Activated CD8-positive, alpha-beta T cell treated with anti-CD3 and anti-CD28 coated beads for 36 hours (primary cell): ENCODE results near the gene NHLH2. TPM values are rescaled to one million over a fixed set of nuclear protein-coding genes. Genes with fewer than 3 reads are reported as not detected.

Experiments
- ATAC-seq: fragments of 200-7000 bp; cut with Tn5 transposase; one replicate; pipeline ENCODE4 v1.10.0; 2021; ENCODE audit warnings: mild to moderate bottlenecking, moderate library complexity
- CTCF ChIA-PET: fragments of 350-600 bp; sonication (Branson Sonifier 250); formaldehyde crosslinking; loops from one replicate; lab custom pipeline; 2021; ENCODE audit warnings: antibody characterized with exemption; lab: Charles Lee
- POLR2A ChIA-PET: fragments of 350-600 bp; sonication (Branson Sonifier 250); formaldehyde crosslinking; loops from one replicate; lab custom pipeline; 2021; ENCODE audit warnings: antibody characterized with exemption; lab: Charles Lee
- DNase-seq: peaks from one replicate; pipeline ENCODE4 v3.0.0-alpha.2; 2020
- H3K27ac Mint-ChIP-seq: one replicate; pipeline ENCODE4 v1.8.0; 2021; ENCODE audit warnings: mild to moderate bottlenecking, mixed read lengths
- H3K27me3 Mint-ChIP-seq: one replicate; pipeline ENCODE4 v1.8.0; 2021; ENCODE audit warnings: mixed read lengths
- H3K36me3 Mint-ChIP-seq: one replicate; pipeline ENCODE4 v1.8.0; 2021; ENCODE audit warnings: low read depth, mixed read lengths
- H3K4me1 Mint-ChIP-seq: one replicate; pipeline ENCODE4 v1.8.0; 2021; ENCODE audit warnings: low read depth, mixed read lengths
- H3K4me3 Mint-ChIP-seq: one replicate; pipeline ENCODE4 v1.8.0; 2021; ENCODE audit warnings: mild to moderate bottlenecking, moderate library complexity, mixed read lengths
- H3K9me3 Mint-ChIP-seq: one replicate; pipeline ENCODE4 v1.8.0; 2021; ENCODE audit warnings: mixed read lengths
- intact Hi-C: fragments of 100-400 bp; cut with micrococcal nuclease; formaldehyde crosslinking; loops from one replicate; pipeline ENCODE4 v1.10.0; 2022
- total RNA-seq, 2 experiments: library from RNA; stranded (reverse); gene quantifications; one replicate each; pipeline ENCODE4 v1.2.3, GENCODE V29; 2021
- TF ChIP-seq, protein P1 (sequence below): fragments of 200-600 bp; IDR thresholded peaks from one replicate; pipeline ENCODE4 v1.8.0; 2022; ENCODE audit warnings: antibody characterized with exemption, mild to moderate bottlenecking

Gene NHLH2
- total RNA-seq, 2 experiments from 2014 or later = not detected

- TF ChIP-seq, protein P1, sequence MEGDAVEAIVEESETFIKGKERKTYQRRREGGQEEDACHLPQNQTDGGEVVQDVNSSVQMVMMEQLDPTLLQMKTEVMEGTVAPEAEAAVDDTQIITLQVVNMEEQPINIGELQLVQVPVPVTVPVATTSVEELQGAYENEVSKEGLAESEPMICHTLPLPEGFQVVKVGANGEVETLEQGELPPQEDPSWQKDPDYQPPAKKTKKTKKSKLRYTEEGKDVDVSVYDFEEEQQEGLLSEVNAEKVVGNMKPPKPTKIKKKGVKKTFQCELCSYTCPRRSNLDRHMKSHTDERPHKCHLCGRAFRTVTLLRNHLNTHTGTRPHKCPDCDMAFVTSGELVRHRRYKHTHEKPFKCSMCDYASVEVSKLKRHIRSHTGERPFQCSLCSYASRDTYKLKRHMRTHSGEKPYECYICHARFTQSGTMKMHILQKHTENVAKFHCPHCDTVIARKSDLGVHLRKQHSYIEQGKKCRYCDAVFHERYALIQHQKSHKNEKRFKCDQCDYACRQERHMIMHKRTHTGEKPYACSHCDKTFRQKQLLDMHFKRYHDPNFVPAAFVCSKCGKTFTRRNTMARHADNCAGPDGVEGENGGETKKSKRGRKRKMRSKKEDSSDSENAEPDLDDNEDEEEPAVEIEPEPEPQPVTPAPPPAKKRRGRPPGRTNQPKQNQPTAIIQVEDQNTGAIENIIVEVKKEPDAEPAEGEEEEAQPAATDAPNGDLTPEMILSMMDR = no peak
- peaks cover 8% of the 10 kb centered on the region for H3K27me3 Mint-ChIP-seq
- POLR2A ChIA-PET = interaction anchor here (0.5 kb wide), 1 partner anchor 19 kb away, joined by 4 read pairs; no protein-coding TSS in a partner anchor
- DNase-seq = no peak
- no peaks in the 10 kb centered on the region for H3K9me3 Mint-ChIP-seq
- ATAC-seq = no peak
- H3K4me3 Mint-ChIP-seq = no peak overlapping the region
- intact Hi-C loops = no loop called here
- H3K4me1 Mint-ChIP-seq = no peaks in the 10 kb centered on the region
- CTCF ChIA-PET = interaction anchor here (0.7 to 1.3 kb wide), 3 partner anchors 10 to 206 kb away, joined by 3 read pairs; no protein-coding TSS in a partner anchor
- H3K36me3 Mint-ChIP-seq = no peaks in the 10 kb centered on the region
- H3K27ac Mint-ChIP-seq = no peak overlapping the region
Observed at GRCh38 chr1:115814685-115815398, 26.1 kb downstream of the NHLH2 start.

GRCh38 chr1:115813727-115814126 is 27.2 kb downstream of the NHLH2 start:
- Mint-ChIP-seq H3K27ac (no peak overlapping the region), H3K9me3 (no peaks in the 10 kb centered on the region), H3K27me3 (peaks cover 4% of the 10 kb centered on the region), H3K4me3 (no peak overlapping the region), H3K4me1 (no peaks in the 10 kb centered on the region), H3K36me3 (no peaks in the 10 kb centered on the region)
- TF ChIP-seq, protein P1 = no peak
- intact Hi-C loops = no loop called here
- no peak for DNase-seq
- POLR2A ChIA-PET = no interaction called here
- CTCF ChIA-PET = no interaction called here
- ATAC-seq = no peak

DNA sequence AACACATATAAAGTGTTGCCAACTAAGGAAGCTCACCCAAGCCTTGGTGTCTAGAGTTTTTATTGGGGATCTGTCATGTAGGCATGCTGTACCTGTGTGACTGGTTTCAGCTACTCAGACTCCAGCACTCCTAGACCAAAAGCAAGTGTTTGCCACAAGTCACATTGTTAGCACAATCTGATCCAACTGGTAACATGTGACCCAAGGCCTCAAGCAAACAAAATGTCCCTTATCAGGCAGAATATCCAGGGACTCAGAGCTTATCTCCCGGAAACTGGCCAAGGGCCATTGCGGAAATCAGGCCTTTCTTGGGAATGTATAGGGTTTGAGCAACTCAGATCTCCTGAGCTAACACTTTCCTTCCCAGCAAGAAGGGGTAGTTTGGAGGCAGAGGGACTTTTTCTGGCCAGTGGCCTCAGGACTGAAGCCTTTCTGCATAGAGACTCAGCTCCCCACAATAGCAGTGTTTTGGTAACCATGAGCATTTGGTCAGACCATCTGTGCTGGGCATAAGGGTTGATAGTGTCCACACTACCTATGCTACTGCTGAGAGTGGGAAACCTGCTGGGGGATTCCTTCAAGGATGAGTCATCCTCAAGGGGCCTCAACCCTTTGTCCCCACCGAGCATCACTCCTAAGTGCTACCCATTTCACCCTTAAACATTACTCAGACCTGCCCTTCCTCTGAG is 29.6 kb downstream of the NHLH2 start:
- TF ChIP-seq, protein P1 = no peak
- intact Hi-C loops = no loop called here
- no peak overlapping the region for H3K4me3 Mint-ChIP-seq
- CTCF ChIA-PET = no interaction called here
- peaks cover 7% of the 10 kb centered on the region for H3K27me3 Mint-ChIP-seq
- no peak overlapping the region for H3K27ac Mint-ChIP-seq
- no peaks in the 10 kb centered on the region for H3K9me3 Mint-ChIP-seq
- no peak for DNase-seq
- H3K4me1 Mint-ChIP-seq = no peaks in the 10 kb centered on the region
- POLR2A ChIA-PET = no interaction called here
- H3K36me3 Mint-ChIP-seq = no peaks in the 10 kb centered on the region
- ATAC-seq = no peak

GRCh38 chr1:115810609-115811008 is 30.3 kb downstream of the NHLH2 start:
- CTCF ChIA-PET = interaction anchor here (0.7 kb wide), 1 partner anchor 170 kb away, joined by 3 read pairs; no protein-coding TSS in a partner anchor
- DNase-seq (no peak), ATAC-seq (no peak)
- H3K27me3 Mint-ChIP-seq = peaks cover 8% of the 10 kb centered on the region
- no peaks in the 10 kb centered on the region for H3K36me3 Mint-ChIP-seq
- H3K9me3 Mint-ChIP-seq = no peaks in the 10 kb centered on the region
- POLR2A ChIA-PET = no interaction called here
- H3K4me3 Mint-ChIP-seq = no peak overlapping the region
- no peak overlapping the region for H3K27ac Mint-ChIP-seq
- intact Hi-C loops = no loop called here
- TF ChIP-seq, protein P1 = no peak
- no peaks in the 10 kb centered on the region for H3K4me1 Mint-ChIP-seq

DNA sequence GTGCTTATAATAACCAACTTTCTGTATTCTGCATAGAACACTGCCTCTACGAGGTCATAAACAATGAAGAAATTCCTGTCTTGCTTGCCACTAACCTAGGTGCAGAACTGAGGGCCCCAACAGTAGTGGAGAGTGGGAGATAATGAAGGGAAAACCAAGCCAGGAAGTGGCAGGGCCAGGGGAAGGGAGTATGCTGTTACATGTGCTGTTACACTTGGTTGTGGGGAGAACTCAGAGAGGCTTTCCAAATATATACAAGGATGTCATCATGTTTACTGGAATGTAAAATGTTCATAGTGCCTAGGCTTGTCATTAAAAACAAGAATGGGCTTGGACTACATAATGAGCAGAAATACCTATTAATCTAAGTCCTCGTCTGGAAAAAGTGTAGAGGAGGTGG is 31.1 kb downstream of the NHLH2 start:
- Mint-ChIP-seq H3K36me3 (no peaks in the 10 kb centered on the region), H3K27ac (no peak overlapping the region), H3K4me3 (no peak overlapping the region), H3K4me1 (no peaks in the 10 kb centered on the region), H3K9me3 (no peaks in the 10 kb centered on the region), H3K27me3 (peaks cover 13% of the 10 kb centered on the region)
- no peak for ATAC-seq
- TF ChIP-seq, protein P1 = no peak
- ChIA-PET CTCF (no interaction called here), POLR2A (no interaction called here)
- intact Hi-C loops = loop anchor here (5.0 kb wide), 1 partner anchor 172 kb away; no protein-coding TSS in a partner anchor
- no peak for DNase-seq
